ENCODE results near the gene SDC3.

Gene SDC3

GRCh38 chr1:30895944-30896660 lies 12.5 kb downstream of the SDC3 start:
- TF ChIP-seq ZFX (IDR thresholded peaks at IDR 0.05) (no peak), CTCF (conservative IDR thresholded peaks at IDR 0.05) (no peak)
- no peak overlapping the region for H3K27ac ChIP-seq

- no peak for TF ChIP-seq CTCF (conservative IDR thresholded peaks at IDR 0.05)
- no peak for TF ChIP-seq ZFX (IDR thresholded peaks at IDR 0.05)
- H3K27ac ChIP-seq = no peak overlapping the region
These were observed 13.1 kb downstream of the SDC3 start for GRCh38 chr1:30895382-30895943.

GRCh38 chr1:30894508-30894973 lies 14.0 kb downstream of the SDC3 start:
- TF ChIP-seq CTCF (conservative IDR thresholded peaks at IDR 0.05) = no peak
- TF ChIP-seq ZFX (IDR thresholded peaks at IDR 0.05) = no peak
- no peak overlapping the region for H3K27ac ChIP-seq

- H3K27ac ChIP-seq = no peak overlapping the region
- no peak for TF ChIP-seq CTCF (conservative IDR thresholded peaks at IDR 0.05)
- no peak for TF ChIP-seq ZFX (IDR thresholded peaks at IDR 0.05)
These were observed 14.6 kb downstream of the SDC3 start for GRCh38 chr1:30893776-30894507.

- H3K27ac ChIP-seq = no peak overlapping the region
- no peak for TF ChIP-seq CTCF (conservative IDR thresholded peaks at IDR 0.05)
- TF ChIP-seq ZFX (IDR thresholded peaks at IDR 0.05) = no peak
These were observed 15.9 kb downstream of the SDC3 start for GRCh38 chr1:30892671-30893073.

- H3K27ac ChIP-seq = no peak overlapping the region
- TF ChIP-seq CTCF (conservative IDR thresholded peaks at IDR 0.05) = no peak
- no peak for TF ChIP-seq ZFX (IDR thresholded peaks at IDR 0.05)
These were observed 17.4 kb downstream of the SDC3 start for GRCh38 chr1:30891227-30891552.
